Activated T-cell treated with anti-CD3 and anti-CD28 coated beads for 48 hours (primary cell): ENCODE results near the gene CDKN2D.
"Not testable (repeated sequence)": the region's sequence is repeated elsewhere in the genome, so short reads cannot be mapped to it uniquely, and the experiment has no call there.

Experiments
- DNase-seq: peaks from one replicate; pipeline ENCODE4 v3.0.0-alpha.2; 2020; ENCODE audit warnings: low read depth

Gene CDKN2D

GRCh38 chr19:10580979-10581631 is 12.3 kb upstream of the CDKN2D start:
- DNase-seq, result peak; percentile 81

DNA sequence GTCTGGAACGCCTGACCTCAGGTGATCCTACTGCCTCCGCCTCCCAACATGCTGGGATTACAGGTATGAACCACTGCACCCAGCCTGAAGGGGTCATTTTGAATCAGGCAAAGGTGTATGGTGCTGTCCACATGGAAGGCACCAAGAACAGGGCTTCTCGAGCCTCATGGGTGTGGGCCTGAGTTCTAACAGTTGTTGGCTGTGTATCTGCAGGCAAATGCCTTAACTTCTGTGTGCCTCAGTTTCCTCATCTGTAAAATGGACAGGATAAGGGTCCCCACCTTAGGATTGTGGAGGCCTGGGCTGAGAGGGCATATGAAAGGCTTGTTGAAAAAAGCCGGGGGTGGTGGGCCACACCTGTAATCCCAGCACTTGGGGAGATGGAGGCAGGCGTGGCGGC is 9.2 kb upstream of the CDKN2D start:
- DNase-seq, result no peak

DNA sequence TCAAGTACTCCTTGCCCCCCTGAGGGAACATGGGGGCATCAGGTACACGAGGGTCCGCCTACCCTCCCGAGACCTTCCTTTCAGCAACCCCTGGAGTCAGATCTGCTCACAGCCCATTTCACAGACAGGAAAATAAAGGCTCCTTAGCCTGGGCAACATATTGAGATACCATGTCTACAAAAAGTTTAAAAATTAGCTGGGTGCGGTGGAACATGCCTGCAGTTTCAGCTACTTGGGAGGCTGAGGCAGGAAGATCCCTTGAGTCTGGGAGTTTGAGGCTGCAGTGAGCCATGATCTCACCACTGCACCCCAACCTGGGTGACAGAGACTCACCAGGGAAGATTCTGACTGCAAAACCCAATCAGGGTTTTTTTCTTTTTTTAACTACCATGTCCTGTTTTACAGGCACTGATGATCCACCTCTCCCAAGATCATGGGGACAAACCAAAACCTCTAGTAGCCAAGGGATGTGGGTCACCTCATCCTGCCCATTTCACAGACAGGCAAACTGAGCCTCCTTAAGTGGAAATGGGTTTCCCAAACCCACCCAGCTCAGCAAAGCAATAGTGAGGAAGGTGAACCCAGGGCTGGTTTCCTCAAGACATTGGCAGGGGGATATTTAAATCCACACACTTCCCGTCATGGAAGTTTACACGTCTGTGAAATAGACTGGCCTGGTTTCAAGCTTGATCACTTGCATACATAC is 6.4 kb upstream of the CDKN2D start:
- no peak for DNase-seq

DNA sequence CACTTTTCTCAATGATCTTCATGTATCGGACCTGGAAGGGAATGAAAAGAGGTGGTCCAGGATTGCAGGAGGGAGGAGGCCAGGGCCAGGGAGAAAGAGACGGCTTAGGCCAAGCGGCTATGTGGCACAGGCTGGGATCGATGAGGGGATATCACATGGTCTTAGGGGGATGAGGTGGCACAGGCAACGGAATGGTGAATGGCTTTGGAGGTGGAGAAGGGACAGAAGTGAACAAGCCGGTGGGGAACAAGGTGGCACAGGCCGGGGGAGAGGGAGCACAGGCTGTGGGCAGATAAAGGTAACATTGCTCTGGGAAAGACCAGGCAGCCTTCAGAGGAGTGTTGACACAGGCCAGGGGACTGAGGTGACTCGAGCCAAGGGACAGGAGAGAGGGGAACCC is 5.7 kb upstream of the CDKN2D start:
- no peak for DNase-seq

DNA sequence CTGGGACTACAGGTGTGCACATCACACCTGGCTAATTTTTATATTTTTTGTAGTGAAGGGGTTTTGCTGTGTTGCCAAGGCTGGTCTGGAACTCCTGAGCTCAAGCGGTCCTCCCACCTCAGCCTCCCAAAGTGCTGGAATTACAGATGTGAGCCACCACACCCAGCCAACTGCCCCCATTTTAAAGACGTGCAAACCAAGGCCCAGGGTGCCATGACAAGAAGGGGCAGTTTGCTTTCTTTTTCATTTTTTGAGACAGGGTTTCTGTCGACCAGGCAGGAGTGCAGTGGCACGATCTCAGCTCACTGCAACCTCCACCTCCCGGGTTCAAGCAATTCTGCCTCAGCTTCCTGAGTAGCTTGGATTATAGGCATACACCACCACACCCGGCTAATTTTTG is 5.0 kb upstream of the CDKN2D start:
- not testable (repeated sequence) for DNase-seq

- peak; percentile 64 for DNase-seq
These were observed 535 bp downstream of the CDKN2D start for GRCh38 chr19:10568062-10568825.

DNA sequence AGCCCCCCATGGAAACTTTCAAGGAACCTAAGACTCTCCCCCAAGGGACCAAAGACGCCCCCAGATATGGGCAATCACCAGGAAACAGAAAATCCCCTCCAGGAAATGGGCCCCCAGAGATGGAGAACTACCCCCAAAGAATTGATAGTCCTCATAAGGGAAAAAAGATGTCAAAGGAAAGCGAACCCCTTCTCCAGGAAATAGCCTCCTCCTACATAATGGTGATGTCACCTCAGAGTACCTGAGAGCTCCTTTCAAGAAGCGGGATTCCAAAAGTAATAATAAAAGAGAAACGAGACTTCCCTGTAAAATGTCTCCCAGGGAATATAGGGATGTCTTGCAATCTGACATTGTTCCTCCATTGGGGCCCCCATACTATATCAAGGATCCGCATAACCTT is 1.1 kb downstream of the CDKN2D start:
- DNase-seq, result no peak

GRCh38 chr19:10566658-10567410 is 1.9 kb downstream of the CDKN2D start:
- peak; percentile 52 for DNase-seq

DNA sequence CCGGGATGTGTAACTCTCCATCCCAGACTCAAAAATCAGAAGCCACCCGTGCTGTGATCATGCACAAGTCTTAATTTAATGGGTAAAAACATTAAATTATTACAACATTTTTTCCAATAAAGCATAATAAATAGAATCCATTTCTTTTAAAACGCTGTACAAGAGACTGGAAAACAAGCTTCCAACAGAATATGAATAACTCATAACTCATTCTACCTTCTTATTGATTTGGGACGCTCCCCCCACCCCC is 2.4 kb downstream of the CDKN2D start:
- no peak for DNase-seq

DNA sequence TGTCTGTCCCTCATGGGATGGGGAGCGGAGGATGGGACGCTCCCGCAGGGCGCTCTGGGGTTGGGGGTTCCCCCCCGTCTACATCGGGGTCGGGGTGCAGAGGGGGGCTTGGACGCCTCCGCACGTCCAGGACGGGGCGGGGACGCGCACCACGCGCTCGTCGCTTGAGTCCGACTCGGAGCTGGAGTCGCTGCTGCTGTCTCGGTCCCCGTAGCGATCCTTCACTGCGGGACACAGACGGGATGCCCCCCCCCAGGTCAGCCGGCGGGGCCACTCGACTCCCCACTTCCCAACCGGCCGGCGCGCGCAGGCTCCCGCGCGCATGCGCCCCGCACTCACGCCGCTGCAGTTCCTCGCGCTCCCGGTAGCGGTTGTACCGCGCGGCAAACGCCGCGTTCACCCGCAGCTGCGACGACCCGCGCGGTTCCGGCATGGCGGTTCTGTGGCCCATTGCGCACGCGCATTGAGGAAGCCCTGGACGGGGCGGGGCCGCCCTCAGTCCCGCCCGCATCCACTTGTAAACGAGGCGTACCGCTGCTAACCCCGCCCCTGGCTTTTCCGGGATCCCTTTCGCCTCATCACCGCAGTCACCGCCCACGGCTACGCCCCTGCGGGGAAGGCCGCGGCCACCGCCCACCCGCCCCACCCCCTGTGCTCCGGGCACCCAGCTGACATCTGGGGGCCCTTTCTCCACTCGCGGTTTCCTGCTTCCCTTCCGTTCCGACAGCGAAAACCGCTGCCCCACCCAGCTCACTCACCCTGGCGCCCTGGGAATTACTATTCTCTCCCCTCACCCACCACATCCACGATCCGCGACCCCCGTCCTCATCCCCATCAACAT is 3.0 kb downstream of the CDKN2D start, which contains the start of gene KRI1:
Gene KRI1 (minus strand): TSS at position 444 of the 841 bp plus-strand sequence. CDS start 11 bp downstream, at position 433.
- DNase-seq, result peak; percentile 99

DNA sequence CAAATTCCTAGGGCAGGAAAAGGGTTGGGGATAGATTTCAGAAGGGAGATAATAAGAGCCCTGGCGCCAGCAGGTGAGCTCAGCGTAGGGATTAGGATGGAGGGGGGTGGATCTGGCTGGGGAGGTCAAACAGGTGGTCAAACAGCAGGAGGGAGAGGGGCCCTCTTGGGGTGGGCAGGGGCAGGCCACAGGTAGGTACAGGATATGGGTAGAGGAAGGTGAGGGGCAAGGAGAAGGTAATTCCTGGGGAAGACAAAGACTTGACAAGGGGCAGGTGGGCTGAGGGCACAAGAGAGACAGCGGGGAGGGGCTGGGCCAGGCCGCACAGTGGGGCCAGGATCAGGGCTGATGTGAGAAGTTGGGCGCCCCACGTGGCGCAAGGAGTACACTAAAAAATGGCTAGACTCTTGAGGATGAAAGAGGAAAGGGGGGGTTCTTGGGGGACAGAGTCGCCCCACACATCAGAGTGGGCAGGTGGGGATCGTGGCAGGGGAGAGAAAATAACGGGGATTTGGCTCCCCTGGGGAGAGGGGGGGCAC is 3.7 kb downstream of the CDKN2D start:
- peak; percentile 52 for DNase-seq

GRCh38 chr19:10562609-10563008 is 6.2 kb downstream of the CDKN2D start:
- DNase-seq, result no peak

DNA sequence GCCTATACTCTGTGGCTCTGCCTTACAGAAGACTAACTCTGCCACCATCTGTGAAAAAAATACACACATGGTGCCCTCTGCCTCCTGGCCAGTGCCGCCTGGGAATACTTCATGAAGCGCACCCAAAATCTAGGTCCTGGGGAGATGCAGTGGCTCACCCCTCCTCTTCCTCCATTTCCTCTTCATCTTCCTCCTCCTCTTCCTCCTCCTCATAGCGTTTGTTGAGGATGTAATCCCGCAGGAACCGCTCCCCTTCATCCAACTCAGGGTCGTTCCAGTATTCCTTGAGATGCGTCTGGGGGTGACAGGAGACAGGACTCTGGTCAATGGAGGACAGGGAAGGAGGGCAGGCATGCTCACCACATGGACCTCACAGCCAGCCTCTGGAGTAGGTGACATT is 8.6 kb downstream of the CDKN2D start:
- no peak for DNase-seq

GRCh38 chr19:10557603-10558197 is 11.1 kb downstream of the CDKN2D start:
- no peak for DNase-seq

DNA sequence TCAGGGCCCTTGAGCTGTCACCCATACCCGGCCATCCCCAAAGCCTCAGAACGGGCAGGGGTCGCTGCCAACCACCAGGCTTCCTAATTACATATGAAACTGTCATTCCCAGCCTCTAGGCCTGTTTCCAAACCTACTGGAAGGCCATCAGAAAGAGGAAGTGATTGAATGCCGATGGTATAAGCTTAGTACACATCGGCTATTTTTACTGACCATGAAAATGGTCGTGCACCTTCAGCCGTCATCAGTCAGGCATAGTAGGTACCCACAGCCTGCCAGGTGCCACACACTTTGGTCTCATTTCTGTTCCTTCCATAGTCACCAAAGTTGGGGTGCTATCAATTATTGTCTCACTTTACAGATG is 13.2 kb downstream of the CDKN2D start:
- no peak for DNase-seq

DNA sequence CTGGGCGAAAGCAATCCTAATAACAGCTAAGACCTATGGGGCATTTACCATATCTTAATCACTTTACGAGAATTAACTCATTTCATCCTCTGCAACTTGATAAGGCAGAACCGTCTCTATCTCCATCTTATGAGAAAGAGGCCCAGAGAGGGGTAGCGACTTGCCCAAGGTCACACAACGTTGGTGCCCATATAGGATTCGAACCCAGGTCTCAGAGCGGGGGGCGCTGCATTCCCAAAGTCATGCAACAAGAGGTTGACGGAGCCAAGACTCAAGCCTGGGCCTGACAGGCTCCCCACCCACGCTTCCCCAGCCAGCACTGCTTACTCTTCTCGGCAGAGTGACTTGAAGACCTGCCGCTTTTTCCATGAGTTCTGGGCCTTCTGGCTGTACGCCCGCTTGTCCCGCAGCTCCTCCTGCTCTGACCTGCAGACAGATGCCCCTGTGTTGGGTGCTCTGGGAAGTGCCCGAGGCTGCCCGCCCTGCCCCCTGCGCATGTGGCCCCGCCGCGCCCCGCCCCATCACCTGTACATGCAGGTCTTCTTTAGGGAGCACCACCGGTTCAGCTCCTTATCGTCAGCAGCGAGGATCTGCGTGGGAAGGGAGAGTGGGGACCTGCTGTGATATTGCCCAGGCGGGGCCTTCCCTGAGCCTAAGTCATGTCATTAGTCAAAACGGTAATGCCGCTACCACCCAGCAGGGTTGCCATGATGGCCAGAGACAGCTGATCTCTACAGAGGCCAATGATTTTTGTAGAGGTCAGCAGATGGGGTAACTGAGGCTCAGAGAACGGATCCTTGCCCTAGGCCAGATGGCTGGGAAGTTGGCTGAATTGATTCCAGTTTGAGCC is 13.8 kb downstream of the CDKN2D start:
- no peak for DNase-seq

DNA sequence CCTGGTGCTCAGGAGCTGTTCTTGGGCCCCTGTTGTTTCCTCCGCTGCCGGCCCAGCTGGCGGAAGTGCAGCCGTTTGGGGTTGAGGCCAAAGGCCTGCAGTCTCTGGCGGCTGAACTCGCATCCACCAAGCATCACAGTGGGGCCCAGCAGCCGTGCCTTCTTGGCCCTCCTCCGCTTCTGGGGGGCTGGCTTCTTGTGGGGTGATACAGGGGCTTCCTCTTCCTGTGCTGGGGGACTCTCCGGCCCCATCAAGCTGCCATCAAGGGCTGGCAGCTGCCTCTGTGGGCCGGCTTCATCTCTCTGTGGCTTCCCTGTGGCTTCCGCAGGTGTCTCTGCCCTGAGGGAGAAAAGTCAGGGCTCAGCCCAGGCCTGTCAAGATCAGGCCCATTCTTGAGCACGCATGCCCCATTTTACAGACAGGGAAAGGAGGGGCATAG is 14.8 kb downstream of the CDKN2D start:
- DNase-seq, result no peak

DNA sequence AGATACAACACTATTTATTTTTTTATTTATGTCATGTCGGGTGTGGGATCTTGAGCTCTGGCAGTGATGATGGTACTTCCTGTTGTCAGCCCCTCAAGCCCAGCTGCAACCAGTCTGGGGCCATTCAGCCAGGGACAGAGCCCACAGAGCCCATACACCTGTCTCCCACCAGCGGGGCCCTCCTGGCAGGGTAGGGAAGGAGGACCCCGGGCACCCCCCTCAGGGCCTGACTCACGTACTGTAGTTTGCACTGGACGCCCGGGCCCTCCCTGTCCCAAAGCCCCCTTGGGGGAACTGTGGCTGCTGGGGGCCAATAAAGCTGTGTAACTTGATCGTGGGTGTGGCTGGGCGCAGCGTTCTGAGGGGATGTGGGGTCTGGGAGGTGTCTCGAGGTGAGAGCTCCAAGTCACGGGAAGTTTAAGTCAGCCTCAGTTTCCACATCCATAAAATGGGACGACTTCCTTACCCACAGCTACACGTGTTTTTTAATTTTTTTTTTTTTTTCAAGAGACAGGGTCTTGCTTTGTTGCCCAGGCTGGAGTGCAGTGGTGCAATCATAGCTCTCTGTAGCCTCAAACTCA is 15.6 kb downstream of the CDKN2D start:
- no peak for DNase-seq

DNA sequence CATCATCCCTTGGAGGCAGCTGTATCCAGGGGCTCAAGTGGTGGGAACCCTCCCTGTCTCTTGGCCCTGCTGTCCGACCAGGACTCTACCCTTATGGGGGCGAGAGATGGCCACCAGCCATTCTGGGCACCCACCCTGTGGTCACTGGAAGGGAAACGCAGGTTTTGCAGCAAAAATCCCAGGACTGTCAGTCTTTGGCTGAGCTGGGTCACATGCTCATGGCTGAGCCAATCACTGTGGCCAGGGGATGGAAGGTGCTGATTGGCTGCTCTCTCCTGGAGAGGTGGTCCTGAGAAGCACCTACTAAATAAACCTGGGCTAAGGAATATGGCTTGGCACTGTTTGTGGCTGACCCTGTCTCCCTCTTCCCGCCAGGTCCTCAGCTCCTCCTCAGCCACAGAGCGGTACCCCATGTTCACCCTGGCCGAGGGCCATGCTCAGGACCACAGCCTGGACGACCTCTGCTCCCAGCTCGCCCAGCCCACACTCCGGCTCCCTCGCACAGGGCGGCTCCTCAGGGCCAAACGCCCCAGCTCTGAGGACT is 16.2 kb downstream of the CDKN2D start:
- no peak for DNase-seq
